ENCODE data around the gene MFNG.

- TF ChIP-seq CTCF (IDR thresholded peaks at IDR 0.05) (no peak), POLR2A (IDR thresholded peaks at IDR 0.05) (no peak), EP300 (IDR thresholded peaks at IDR 0.05) (no peak)
Measured at GRCh38 chr22:37449331-37450001, 36.7 kb downstream of the MFNG start.
